ENCODE measurements around the gene KCNMA1. TPM values are rescaled to one million over a fixed set of nuclear protein-coding genes. Genes with fewer than 3 reads are reported as not detected.

Gene KCNMA1
- total RNA-seq, 4 donors from 2014 or later = 66.8 to 96.5 (median 78.9) TPM

- DNase-seq = no peak
- peaks cover 26 to 29% of the 10 kb centered on the region in 2 donors for H3K4me1 ChIP-seq
- H3K4me3 ChIP-seq = no peak overlapping the region
- TF ChIP-seq POLR2A (IDR thresholded peaks at IDR 0.05) (no peak), CTCF (IDR thresholded peaks at IDR 0.05 in 4 of 5, conservative IDR thresholded peaks at IDR 0.05 in 1 of 5) (no peak)
- no peaks in the 10 kb centered on the region for H3K27me3 ChIP-seq
- H3K36me3 ChIP-seq = no peaks in the 10 kb centered on the region
- H3K27ac ChIP-seq = peak overlapping the region in 3 of 4 donors; percentile 23 to 37 (median 33)
- peak in 1 of 2 donors; percentile 47 for ATAC-seq
- in situ Hi-C loops (cut with MboI; ENCODE audit: low sequenced_read_pairs in 4 of 4) = no loop called here
- intact Hi-C loops (cut with DNase I; ENCODE audit: low total_unique reads) = no loop called here
- H3K9me3 ChIP-seq = no peaks in the 10 kb centered on the region
These were observed 17.5 kb downstream of the KCNMA1 start for GRCh38 chr10:77619964-77620703.

GRCh38 chr10:77618117-77618516 lies 19.5 kb downstream of the KCNMA1 start:
- Histone ChIP-seq H3K36me3 (no peaks in the 10 kb centered on the region), H3K4me3 (no peak overlapping the region), H3K27me3 (no peaks in the 10 kb centered on the region), H3K27ac (no peak overlapping the region), H3K4me1 (peaks cover 17 to 37% of the 10 kb centered on the region in 2 donors), H3K9me3 (no peaks in the 10 kb centered on the region)
- TF ChIP-seq CTCF (IDR thresholded peaks at IDR 0.05 in 4 of 5, conservative IDR thresholded peaks at IDR 0.05 in 1 of 5) (no peak), POLR2A (IDR thresholded peaks at IDR 0.05) (no peak)
- ATAC-seq = no peak
- in situ Hi-C loops (cut with MboI; ENCODE audit: low sequenced_read_pairs in 4 of 4) = no loop called here
- DNase-seq = no peak
- intact Hi-C loops (cut with DNase I; ENCODE audit: low total_unique reads) = no loop called here

GRCh38 chr10:77616766-77617165 lies 20.8 kb downstream of the KCNMA1 start:
- ATAC-seq = no peak
- H3K4me1 ChIP-seq = peaks cover 16 to 37% of the 10 kb centered on the region in 2 donors
- in situ Hi-C loops (cut with MboI; ENCODE audit: low sequenced_read_pairs in 4 of 4) = no loop called here

GRCh38 chr10:77614778-77615625 lies 22.6 kb downstream of the KCNMA1 start:
- Histone ChIP-seq H3K36me3 (no peaks in the 10 kb centered on the region), H3K27ac (peak overlapping the region in 1 of 4 donors; percentile 26), H3K4me1 (peaks cover 12 to 37% of the 10 kb centered on the region in 2 donors), H3K9me3 (no peaks in the 10 kb centered on the region), H3K27me3 (no peaks in the 10 kb centered on the region), H3K4me3 (no peak overlapping the region)
- DNase-seq (no peak), ATAC-seq (peak in 1 of 2 donors; percentile 32)
- intact Hi-C loops (cut with DNase I; ENCODE audit: low total_unique reads) = no loop called here
- TF ChIP-seq CTCF (IDR thresholded peaks at IDR 0.05 in 4 of 5, conservative IDR thresholded peaks at IDR 0.05 in 1 of 5) (no peak), POLR2A (IDR thresholded peaks at IDR 0.05) (no peak)
- in situ Hi-C loops (cut with MboI; ENCODE audit: low sequenced_read_pairs in 4 of 4) = no loop called here

More at GRCh38 chr10:77616766-77617165, 20.8 kb downstream of the KCNMA1 start:
- intact Hi-C loops (cut with DNase I; ENCODE audit: low total_unique reads) = no loop called here
- no peak for DNase-seq
- no peak overlapping the region for H3K27ac ChIP-seq
- no peaks in the 10 kb centered on the region for H3K27me3 ChIP-seq
- no peaks in the 10 kb centered on the region for H3K9me3 ChIP-seq
- no peak overlapping the region for H3K4me3 ChIP-seq
- no peaks in the 10 kb centered on the region for H3K36me3 ChIP-seq
- TF ChIP-seq CTCF (IDR thresholded peaks at IDR 0.05 in 4 of 5, conservative IDR thresholded peaks at IDR 0.05 in 1 of 5) = no peak
- no peak for TF ChIP-seq POLR2A (IDR thresholded peaks at IDR 0.05)
